Measurements from ENCODE around the gene TEKT4. TPM values are rescaled to one million over a fixed set of nuclear protein-coding genes. Genes with fewer than 3 reads are reported as not detected.
"Not testable (repeated sequence)": the region's sequence is repeated elsewhere in the genome, so short reads cannot be mapped to it uniquely, and the experiment has no call there.

Gene TEKT4
- total RNA-seq, 2 experiments from 2014 or later = not detected

DNA sequence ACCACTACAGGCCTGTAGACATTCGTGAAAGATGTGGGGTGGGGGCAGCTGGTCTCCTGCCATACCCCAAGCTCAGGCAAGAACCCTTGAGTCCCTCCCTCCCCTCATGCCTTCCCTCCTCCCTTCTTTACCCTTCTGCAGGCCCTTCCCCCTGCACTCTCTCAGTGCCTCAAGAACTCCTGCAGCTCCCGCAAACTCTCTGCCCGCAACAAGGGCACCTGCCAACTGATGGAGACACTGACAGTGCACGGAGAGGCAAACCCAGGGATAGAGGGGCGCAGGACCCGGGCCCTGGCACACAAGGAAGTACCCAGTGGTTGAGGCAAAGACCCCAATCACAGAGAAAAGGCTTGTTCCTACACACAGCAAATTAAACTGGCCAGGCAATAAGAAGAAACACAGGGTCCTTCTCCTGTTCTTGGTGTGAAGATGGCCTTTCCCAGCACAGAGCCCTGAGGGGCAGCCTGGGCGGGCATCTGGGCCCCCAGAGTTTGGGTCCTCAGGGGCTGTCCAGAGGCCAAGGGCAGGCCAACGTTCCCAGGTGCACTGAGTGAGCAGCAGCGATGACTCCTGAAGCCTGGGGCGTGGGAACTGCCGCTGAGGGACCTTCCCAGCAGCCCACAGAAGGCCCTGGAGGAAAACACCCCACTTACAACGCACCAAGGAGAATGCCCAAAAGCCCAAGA lies 1.6 kb downstream of the TEKT4 start:
- H3K27ac Mint-ChIP-seq = no peak overlapping the region
- CTCF ChIA-PET = interaction anchor here (0.6 to 1.3 kb wide), 5 partner anchors 8 to 253 kb away, joined by 3 to 9 read pairs (median 3); no protein-coding TSS in a partner anchor
- POLR2A ChIA-PET = no interaction called here
- H3K9me3 Mint-ChIP-seq = no peaks in the 10 kb centered on the region
- H3K36me3 Mint-ChIP-seq (ENCODE audit: low read depth) = no peaks in the 10 kb centered on the region
- H3K4me3 Mint-ChIP-seq = no peak overlapping the region
- H3K27me3 Mint-ChIP-seq = peaks cover 4% of the 10 kb centered on the region
- no peaks in the 10 kb centered on the region for H3K4me1 Mint-ChIP-seq
- no peak for DNase-seq

DNA sequence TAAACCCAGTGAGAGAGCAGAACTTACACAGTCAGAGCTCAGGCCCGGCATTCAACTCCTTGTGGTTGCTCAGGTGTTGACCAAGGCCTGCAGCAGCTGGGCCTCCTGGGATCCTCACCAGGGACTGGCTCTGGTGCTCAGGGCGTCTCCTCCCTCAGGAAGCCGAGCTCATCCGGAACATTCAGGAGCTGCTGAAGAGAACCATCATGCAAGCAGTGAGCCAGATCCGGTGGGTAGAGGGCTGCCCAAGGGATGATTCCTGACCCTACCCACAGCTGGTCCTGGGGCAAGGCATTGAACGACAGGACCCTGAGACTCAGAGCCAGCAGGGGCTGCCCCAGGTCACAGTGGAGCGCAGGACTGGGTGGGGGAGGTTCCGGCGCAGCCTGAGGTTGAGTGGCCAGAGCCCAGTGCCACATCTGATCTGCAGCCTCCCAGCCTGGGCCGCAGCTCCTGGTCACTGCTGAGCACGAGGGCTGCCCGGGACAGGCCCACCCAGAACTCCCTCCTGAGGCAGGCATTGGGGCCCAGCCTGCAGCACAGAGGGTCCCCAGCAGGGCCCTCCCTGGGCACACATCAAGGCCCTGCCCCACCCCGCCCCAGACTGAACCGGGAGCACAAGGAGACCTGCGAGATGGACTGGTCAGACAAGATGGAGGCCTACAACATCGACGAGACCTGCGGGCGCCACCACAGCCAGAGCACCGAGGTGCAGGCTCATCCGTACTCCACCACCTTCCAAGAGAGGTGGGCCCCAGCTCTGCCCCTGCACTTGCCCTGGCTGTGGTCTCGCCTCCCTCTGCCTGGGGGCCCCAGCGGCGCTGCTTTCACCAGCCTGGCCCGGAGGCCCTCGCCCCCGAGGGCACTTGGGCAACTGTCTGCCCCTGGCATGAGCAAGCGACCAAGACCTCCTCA lies 2.4 kb downstream of the TEKT4 start:
- peaks cover under 1% of the 10 kb centered on the region for H3K27me3 Mint-ChIP-seq
- H3K27ac Mint-ChIP-seq = no peak overlapping the region
- no peak overlapping the region for H3K4me3 Mint-ChIP-seq
- no peaks in the 10 kb centered on the region for H3K36me3 Mint-ChIP-seq (ENCODE audit: low read depth)
- no peaks in the 10 kb centered on the region for H3K9me3 Mint-ChIP-seq
- POLR2A ChIA-PET = no interaction called here
- no peak for DNase-seq
- CTCF ChIA-PET = interaction anchor here (0.7 to 1.3 kb wide), 5 partner anchors 9 to 106 kb away, joined by 3 to 9 read pairs (median 4); no protein-coding TSS in a partner anchor
- H3K4me1 Mint-ChIP-seq = no peaks in the 10 kb centered on the region

DNA sequence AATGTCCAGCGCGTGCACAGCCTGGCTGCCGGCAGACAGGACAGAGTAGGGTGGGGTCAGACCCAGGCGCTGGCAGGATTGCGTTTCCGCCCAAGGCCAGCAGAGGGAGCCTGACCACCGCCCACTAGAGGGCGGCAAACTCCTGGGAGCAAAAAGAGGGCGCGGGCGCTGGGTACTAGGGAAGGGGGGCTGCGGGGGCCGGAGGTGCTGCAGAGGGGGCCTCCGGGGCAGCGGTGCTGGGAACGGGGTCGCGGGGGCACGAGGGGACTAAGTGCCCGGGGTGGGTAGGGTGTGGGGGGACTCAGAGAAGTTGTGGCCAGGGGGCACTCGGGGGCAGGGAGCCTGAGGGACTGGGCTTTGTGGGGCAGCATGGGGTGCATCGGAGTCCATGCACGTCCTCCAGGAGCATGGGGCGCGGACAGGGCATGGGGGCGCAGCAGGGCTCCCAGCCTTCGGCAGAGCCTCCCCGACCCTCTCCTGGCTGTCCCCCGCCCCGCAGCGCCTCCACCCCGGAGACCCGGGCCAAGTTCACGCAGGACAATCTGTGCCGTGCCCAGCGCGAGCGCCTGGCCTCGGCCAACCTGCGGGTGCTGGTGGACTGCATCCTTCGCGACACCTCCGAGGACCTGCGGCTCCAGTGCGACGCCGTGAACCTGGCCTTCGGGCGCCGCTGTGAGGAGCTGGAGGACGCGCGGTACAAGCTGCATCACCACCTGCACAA lies 3.2 kb downstream of the TEKT4 start:
- Mint-ChIP-seq H3K4me3 (no peak overlapping the region), H3K27ac (no peak overlapping the region), H3K9me3 (no peaks in the 10 kb centered on the region), H3K27me3 (no peaks in the 10 kb centered on the region), H3K4me1 (no peaks in the 10 kb centered on the region), H3K36me3 (ENCODE audit: low read depth) (no peaks in the 10 kb centered on the region)
- DNase-seq = peak; percentile 63
- CTCF ChIA-PET = interaction anchor here (0.7 to 1.6 kb wide), 4 partner anchors 9 to 106 kb away, joined by 3 to 7 read pairs (median 4); no protein-coding TSS in a partner anchor
- POLR2A ChIA-PET = no interaction called here

DNA sequence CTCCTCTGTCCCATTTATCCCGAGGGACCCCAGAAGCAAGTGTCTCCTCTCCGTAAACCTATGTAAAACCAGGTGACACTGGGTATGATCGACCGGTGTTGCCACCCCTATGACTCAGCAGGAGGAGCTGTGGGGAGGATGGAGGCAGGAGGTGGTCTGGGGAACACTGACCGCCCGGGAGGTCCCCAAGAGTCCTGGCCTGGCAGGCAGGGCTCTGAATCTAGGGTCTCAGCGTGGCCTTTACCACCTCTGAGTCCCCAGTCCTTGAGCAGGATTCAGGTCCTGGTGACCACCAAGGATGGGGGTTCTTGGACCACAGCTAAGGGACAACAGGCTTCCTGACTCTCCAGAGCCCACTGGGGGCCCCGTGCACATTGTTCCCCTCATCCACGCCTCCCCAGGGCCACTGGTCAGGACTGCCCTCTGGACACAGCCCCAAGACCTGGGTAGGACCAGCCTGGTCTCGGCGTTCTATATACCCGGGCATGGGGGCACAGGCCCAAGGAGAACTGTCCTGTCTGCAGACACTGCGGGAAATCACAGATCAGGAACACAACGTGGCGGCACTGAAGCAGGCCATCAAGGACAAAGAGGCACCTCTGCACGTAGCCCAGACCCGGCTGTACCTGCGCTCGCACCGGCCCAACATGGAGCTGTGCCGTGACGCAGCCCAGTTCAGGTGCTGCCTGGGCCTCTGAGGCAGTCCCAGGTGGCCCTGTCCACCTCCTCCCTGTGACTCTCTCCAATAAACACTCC lies 4.0 kb downstream of the TEKT4 start:
- Mint-ChIP-seq H3K9me3 (no peaks in the 10 kb centered on the region), H3K36me3 (ENCODE audit: low read depth) (no peaks in the 10 kb centered on the region), H3K27ac (no peak overlapping the region), H3K4me1 (no peaks in the 10 kb centered on the region), H3K27me3 (no peaks in the 10 kb centered on the region), H3K4me3 (no peak overlapping the region)
- CTCF ChIA-PET = interaction anchor here (1.6 kb wide), 1 partner anchor 82 kb away, joined by 7 read pairs; no protein-coding TSS in a partner anchor
- POLR2A ChIA-PET = no interaction called here
- DNase-seq = no peak

DNA sequence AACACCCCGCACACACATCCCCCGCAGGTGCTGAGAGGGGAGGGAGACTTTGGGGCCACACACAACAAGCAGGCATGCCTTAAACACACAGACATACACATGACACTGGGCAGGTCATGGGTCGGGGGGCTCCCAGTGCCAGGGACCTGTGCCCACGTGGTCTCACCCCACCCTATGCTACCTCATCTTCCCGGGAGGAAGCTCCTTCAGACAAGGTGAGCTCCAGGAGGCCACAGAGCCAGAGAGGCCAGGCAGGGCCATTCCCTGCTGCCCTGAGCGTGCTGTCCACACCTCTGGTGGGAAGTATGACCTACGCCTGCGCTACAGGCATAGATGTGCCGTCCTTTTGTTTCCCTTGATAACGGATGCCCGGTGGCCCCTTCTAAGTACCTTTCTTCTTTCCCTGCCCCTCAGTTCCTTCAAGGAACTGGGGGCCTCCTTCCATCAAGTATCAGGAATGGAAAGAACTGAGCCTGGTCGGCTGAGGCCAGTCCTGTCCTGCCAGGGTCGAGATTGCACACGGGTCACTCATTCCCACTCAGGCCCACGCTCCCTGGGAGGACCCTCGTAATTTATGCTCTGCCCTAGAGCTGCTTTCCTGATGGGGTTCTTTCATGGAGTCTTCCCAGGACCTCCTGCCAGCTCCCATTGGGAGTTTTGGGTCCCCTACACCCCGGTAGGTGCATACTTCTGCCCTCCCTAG lies 4.7 kb downstream of the TEKT4 start:
- ChIA-PET CTCF (interaction anchor here (1.6 kb wide), 2 partner anchors 80 to 81 kb away, joined by 3 to 7 read pairs; no protein-coding TSS in a partner anchor), POLR2A (no interaction called here)
- Mint-ChIP-seq H3K4me3 (no peak overlapping the region), H3K4me1 (no peaks in the 10 kb centered on the region), H3K9me3 (no peaks in the 10 kb centered on the region), H3K36me3 (ENCODE audit: low read depth) (no peaks in the 10 kb centered on the region), H3K27ac (no peak overlapping the region), H3K27me3 (no peaks in the 10 kb centered on the region)
- no peak for DNase-seq

DNA sequence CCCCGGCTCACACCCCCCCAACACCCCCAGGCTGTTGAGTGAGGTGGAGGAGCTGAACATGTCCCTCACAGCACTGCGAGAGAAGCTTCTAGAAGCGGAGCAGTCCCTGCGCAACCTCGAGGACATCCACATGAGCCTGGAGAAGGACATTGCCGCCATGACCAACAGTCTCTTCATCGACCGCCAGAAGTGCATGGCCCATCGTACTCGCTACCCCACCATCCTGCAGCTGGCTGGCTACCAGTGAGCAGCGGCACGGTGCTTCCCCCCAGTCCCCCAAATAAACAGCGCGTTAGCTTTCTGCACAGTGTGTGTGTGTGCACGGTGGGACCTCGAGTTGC lies 5.3 kb downstream of the TEKT4 start:
- Mint-ChIP-seq H3K36me3 (ENCODE audit: low read depth) (no peaks in the 10 kb centered on the region), H3K27ac (no peak overlapping the region), H3K9me3 (no peaks in the 10 kb centered on the region), H3K4me3 (no peak overlapping the region), H3K27me3 (no peaks in the 10 kb centered on the region), H3K4me1 (no peaks in the 10 kb centered on the region)
- DNase-seq = no peak
- POLR2A ChIA-PET = no interaction called here
- CTCF ChIA-PET = interaction anchor here (1.6 kb wide), 1 partner anchor 80 kb away, joined by 3 read pairs; no protein-coding TSS in a partner anchor

DNA sequence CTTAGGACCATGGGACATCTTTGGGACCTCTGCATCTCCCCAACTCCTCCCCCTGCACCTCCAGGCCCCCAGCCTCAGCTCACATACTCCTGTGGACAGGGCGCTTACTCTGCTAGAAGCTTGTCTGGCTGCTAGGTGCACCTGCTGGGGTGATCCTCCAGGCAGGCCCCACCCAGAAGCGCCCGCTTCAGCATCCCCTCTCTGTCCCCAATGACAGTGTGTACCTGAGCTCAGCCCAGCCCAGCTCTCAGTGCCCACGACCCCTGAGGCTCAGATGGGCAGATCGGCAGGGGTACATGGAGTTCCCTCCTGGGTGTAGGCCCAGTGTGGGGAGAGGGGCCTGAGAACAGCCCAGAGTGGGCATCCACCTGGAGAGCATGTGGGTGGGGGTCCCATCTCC lies 5.9 kb downstream of the TEKT4 start:
- CTCF ChIA-PET = interaction anchor here (0.8 to 1.6 kb wide), 2 partner anchors 10 to 79 kb away, joined by 3 read pairs; no protein-coding TSS in a partner anchor
- Mint-ChIP-seq H3K36me3 (ENCODE audit: low read depth) (no peaks in the 10 kb centered on the region), H3K9me3 (no peaks in the 10 kb centered on the region), H3K27me3 (no peaks in the 10 kb centered on the region), H3K27ac (no peak overlapping the region), H3K4me1 (no peaks in the 10 kb centered on the region), H3K4me3 (no peak overlapping the region)
- DNase-seq = no peak
- POLR2A ChIA-PET = no interaction called here

DNA sequence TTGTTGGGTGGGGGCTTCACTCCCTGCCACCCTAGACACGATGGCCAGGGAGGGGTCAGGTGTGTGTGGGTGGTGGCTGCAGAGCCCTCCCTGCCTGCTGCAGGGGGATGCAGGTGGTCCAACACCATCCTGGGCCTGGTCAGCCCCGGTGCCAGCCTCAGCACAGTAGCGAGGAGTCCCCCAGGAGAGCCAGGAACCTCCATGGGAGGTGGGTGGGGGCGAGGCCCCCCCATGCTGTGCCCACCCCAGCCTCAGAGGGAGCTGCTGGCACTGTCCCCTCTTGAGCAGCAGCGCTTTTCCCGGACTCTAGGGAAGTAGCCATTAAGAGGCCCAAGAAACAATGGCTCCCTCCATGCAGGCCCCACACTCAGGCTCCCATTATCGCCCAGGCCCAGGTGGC lies 7.3 kb downstream of the TEKT4 start:
- H3K27me3 Mint-ChIP-seq; CTCF ChIA-PET; POLR2A ChIA-PET; H3K4me3 Mint-ChIP-seq; H3K4me1 Mint-ChIP-seq; DNase-seq; H3K36me3 Mint-ChIP-seq (ENCODE audit: low read depth); H3K9me3 Mint-ChIP-seq; H3K27ac Mint-ChIP-seq: not testable (repeated sequence)

DNA sequence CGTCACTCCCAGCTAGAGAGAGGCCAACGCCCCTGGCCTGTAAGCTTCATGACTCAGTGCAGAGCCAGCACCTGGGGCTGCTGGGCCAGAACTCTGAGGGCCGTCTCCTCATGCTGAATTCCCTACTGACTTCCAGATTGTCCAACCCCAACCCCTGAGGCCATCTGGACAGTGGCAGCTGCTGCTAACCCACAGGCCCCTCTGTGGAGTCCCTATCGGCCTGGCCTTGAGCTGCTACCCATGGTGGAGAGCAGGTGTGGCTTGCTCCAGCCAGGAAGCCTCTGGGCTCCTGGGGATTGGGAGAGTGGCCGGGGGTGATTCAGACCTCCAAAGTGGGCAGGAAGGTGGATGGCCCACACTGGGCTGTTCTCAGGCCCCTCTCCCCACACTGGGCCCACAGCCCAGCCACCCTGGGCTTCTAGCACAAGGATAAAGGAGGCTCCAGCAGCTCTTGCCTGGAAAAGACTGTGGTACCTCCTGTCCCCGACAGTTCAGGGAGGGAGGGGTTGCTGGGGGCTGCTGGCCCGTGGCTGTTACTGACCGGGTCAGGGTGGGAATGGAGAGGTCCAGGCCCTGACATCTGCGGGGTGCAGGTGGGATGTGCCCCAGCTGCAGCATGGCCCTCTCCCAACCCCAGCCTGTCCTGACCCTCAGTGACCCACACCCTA lies 8.2 kb downstream of the TEKT4 start:
- no peak for DNase-seq
- ChIA-PET CTCF (no interaction called here), POLR2A (no interaction called here)
- Mint-ChIP-seq H3K4me1 (no peaks in the 10 kb centered on the region), H3K27ac (no peak overlapping the region), H3K27me3 (peaks cover 2% of the 10 kb centered on the region), H3K36me3 (ENCODE audit: low read depth) (no peaks in the 10 kb centered on the region), H3K9me3 (no peaks in the 10 kb centered on the region), H3K4me3 (no peak overlapping the region)

DNA sequence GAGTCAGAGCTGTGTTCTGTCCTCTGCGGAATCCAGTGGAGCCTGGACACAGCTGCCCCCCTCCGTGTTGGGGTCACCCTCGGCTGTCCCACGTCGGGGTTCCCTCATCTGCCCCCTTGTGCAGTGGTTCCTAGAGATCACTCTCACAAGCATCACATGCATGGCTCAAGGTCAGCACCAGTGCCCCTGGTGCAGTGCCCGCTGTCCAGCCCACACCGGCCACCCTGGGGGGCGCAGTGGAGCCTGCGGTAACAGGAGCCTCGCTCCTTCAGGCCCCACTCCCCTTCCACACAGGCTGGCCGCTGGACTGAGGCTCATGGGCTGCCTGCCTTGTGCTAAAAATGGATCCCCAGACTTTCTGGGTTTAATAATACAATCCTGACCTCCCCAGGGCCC lies 8.8 kb downstream of the TEKT4 start:
- ChIA-PET CTCF (no interaction called here), POLR2A (no interaction called here)
- H3K4me1 Mint-ChIP-seq = no peaks in the 10 kb centered on the region
- H3K36me3 Mint-ChIP-seq (ENCODE audit: low read depth) = no peaks in the 10 kb centered on the region
- DNase-seq = no peak
- no peak overlapping the region for H3K27ac Mint-ChIP-seq
- no peaks in the 10 kb centered on the region for H3K9me3 Mint-ChIP-seq
- no peak overlapping the region for H3K4me3 Mint-ChIP-seq
- H3K27me3 Mint-ChIP-seq = peaks cover 6% of the 10 kb centered on the region

DNA sequence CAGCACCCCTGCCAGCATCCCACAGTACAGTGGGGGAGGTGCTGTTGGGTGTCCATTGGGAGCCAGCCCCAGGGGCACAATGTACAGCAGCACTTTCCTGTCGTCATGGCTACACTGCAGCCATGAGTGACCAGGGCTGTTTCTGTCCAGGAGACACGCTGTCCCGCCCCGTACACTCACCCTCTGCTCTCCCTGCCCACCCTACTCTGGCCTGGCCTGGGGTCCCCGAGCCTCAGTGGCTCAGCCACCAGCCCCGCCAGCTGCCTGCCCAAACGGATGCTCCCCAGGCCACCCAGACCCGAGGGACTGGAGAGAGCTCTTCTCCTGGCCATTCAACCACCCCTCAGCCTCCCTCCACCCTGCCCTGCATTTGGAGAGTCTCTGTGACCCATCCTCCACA lies 9.3 kb downstream of the TEKT4 start:
- no peak overlapping the region for H3K27ac Mint-ChIP-seq
- H3K4me3 Mint-ChIP-seq = no peak overlapping the region
- H3K9me3 Mint-ChIP-seq = no peaks in the 10 kb centered on the region
- POLR2A ChIA-PET = no interaction called here
- no peak for DNase-seq
- H3K36me3 Mint-ChIP-seq (ENCODE audit: low read depth) = no peaks in the 10 kb centered on the region
- peaks cover 7% of the 10 kb centered on the region for H3K27me3 Mint-ChIP-seq
- CTCF ChIA-PET = no interaction called here
- no peaks in the 10 kb centered on the region for H3K4me1 Mint-ChIP-seq

DNA sequence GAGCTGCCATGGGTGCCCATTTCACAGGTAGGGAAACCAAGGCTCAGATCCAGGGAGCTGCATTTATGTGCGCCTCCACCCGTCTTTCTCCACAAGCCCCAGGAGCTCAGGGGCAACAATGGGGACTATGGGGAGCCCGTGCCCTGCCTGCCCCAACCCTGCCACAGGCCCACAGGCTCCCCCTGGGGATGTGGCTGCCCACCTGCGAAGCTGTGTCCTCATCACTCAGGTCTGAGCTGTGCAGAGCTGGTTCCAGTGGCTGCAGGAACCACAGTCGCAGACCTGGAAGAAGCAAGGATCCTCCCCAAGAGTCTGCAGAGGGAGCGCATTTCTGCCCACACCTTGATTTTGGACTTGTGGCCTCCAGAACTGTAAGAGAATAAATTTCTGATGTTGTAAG lies 9.8 kb downstream of the TEKT4 start:
- Mint-ChIP-seq H3K4me1 (no peaks in the 10 kb centered on the region), H3K36me3 (ENCODE audit: low read depth) (no peaks in the 10 kb centered on the region), H3K9me3 (no peaks in the 10 kb centered on the region), H3K4me3 (no peak overlapping the region), H3K27ac (no peak overlapping the region), H3K27me3 (peaks cover 7% of the 10 kb centered on the region)
- no peak for DNase-seq
- ChIA-PET POLR2A (no interaction called here), CTCF (no interaction called here)

Measured in activated CD4-positive, alpha-beta memory T cell treated with anti-CD3 and anti-CD28 coated beads, Interleukin-2, amount 10 ng/mL, durations not matched to agents 7 days and 5 days (primary cell).